ENCODE results near the gene HPF1.
A peak's percentile ranks its signal among the peaks of the same experiment; 100 is the strongest.
"Not testable (repeated sequence)": the region's sequence is repeated elsewhere in the genome, so short reads cannot be mapped to it uniquely, and the experiment has no call there.

The HPF1 gene

DNA sequence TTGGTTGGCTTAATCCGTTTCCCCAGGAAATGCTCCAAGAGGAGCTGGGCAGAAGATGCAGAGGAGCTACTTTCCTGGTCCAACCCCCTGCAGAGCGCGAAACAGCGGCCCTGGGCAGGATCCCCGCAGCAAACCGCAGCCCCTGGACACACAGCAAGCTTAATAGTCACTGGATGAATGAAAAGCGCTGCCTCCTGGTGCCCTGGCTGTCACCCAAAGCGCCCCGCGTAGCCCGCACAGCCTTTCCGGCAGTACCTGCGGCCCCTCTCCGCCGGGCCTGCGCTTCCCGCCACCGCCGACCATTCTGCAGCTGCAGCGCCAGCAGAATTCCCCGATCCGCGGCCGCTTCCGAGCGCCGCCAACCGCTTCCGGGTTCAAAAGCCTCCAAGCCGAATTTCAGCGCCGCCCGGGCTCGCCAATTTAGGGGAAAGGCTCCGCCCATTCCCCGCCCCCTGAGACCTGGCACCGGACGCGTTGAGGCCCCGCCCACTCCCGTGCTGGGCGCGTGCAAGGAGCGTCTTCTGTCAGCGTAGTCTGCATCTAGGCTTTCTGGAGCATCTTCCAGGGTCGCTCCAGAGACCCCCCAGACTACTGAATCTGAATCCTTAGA is at the start of gene HPF1:
Gene HPF1 (minus strand): TSS at position 370 of the 610 bp plus-strand sequence. CDS start 67 bp downstream, at position 303.
- DNase-seq, result peak; percentile 95

DNA sequence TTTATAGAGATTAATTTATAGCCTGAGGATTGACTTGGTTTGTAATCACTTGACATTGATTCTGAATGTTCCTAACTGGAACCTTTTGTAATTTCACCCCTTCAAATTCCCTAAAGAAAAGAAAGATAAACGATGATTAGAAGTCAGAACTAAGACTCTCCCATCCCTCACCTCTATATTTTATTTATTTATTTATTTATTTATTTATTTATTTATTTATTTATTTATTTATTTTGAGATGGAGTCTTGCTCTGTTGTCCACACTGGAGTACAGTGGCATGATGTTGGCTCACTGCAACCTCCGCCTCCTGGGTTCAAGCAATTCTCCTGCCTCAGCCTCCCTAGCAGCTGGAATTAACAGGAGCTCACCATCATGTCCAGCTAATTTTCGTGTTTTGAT is 49.0 kb upstream of the HPF1 start:
- not testable (repeated sequence) for DNase-seq

GRCh38 chr4:169803413-169803812 is 45.7 kb upstream of the HPF1 start:
- no peak for DNase-seq

- no peak for DNase-seq
These were observed 45.1 kb upstream of the HPF1 start for GRCh38 chr4:169802873-169803272.

GRCh38 chr4:169800541-169800940 is 42.8 kb upstream of the HPF1 start:
- no peak for DNase-seq

DNA sequence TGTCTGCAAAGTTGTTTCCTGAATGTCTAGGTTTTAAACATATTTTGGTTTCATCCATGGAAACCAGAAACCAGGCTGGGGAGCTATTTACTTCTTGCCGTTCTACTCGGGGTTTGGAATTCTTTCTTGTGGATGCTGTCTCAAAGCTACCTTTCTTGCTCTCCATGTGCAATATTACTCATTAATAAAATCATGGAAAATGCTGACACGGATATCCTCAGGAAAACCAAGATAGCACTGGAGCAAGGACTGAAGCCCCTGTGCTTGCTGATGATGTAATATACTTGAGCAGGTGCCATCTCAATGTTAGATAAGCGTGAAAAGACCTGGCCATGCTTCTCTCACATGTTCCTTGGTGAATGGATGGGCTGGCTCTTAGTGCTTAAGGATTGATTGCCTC is 41.5 kb upstream of the HPF1 start:
- no peak for DNase-seq

DNA sequence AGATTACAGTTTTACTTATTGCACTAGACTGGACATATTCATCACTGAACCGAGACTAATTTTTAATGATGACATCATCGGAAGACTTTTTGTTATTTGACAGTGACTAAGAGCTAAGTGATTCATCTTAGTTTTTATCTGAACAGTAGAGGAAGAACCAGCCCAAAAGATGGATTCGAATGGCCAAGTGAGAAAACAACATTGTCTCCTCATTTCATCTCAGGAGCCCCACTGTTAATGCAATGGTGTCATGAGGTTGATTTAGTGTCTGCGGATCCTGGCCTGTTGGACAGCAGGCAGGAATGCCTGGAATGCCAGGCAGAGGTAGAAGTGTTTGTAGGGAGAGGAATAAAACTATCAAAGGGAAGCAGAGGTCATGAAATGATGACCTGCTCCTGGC is 37.8 kb upstream of the HPF1 start:
- no peak for DNase-seq

DNA sequence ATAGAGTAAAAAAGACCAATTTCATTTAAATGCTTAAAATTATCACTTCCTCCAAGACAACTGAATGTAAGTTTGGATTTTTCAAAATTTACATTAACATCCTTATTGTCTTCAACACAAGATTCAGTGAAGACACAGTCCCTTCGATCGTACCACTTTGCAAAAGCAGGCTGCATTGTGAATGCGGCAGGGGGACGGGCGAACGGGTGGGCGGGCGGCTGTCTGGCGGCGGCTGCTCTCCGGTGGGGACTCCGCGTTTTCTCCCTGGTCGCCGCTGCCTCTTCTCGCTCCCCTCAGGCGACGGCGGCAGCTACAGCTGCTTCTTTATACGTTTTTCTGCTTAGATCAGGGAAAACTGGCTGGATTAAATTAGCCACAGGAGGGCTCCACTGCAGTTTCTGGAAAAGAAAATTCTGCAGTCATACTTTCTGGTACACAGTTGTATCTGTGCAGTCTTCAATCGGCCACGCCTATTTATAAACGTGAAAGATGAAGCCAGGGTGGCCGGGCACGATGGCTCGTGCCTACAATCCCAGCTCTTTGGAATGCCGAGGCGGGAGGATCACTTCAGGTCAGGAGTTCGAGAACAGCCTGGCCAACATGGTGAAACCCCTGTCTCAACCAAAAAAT is 33.9 kb upstream of the HPF1 start:
- DNase-seq, result no peak

- no peak for DNase-seq
These were observed 33.3 kb upstream of the HPF1 start for GRCh38 chr4:169791062-169791461.

DNA sequence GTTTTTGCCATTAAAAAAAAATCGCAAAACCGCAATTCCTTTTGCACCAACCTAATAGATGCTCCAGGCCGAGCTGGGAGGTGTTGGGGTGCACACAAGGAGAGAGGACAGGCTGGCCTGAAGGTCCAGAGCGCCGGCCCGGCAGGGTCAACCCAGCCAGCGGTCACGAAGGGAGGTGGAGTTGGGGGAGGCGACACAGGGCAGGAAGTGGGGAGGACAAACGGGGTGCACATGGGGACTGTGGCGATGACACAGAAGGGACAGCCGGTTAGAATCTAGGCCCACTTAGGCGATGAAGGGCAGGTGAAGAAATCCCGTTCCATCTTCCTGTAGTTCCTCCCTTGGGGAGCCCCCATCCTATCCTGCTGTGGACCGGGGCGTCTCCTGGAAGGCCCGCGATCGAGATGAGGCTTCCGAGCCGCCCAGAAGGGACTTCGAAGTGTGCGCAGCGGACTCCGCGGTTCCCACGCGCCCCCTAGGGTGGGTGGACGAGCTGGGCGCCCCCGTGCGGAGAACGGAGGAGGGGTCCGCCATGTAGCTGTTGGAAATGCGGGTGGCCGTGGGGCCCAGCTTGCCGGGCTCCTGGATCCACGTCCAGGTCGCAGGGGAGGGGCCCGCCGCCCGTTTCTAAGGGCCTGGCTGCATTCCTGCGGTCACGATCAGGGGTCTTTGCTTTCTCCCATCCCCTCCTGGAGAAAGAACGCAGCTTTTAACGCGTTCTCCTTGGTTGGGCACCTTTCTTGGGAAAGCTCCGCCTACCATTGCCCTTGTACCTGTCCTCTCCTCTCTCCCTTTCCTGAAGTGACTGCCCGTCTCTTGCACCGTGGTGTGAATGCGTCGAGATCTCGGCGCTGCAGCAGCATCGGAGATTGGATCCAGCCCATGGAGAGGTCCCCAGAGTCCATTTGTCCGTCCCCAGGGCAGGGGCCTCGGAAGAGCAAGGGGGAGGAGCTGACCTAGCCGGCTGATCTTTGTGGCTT is 17.0 kb upstream of the HPF1 start:
- DNase-seq, result peak; percentile 5

DNA sequence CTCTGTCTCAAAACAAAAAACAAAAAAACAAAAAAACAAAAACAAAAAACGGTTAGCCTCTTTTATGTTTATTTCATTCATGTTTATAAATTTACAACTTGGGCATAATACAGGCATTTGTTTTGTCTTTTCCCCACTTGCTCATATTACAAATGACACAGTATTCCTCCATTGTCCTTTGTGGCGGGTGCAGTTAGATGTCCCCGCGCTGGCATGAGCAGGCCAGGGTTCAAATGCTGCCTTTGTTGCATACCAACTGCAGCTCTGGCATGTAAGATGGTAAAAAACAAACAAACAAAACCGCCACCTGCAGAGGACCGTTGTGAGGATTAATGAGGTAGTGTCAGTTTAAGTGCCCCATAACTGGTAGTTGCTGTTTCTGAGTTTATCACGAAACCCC is 16.1 kb upstream of the HPF1 start:
- DNase-seq, result no peak

GRCh38 chr4:169771556-169772080 is 13.9 kb upstream of the HPF1 start:
- not testable (repeated sequence) for DNase-seq

DNA sequence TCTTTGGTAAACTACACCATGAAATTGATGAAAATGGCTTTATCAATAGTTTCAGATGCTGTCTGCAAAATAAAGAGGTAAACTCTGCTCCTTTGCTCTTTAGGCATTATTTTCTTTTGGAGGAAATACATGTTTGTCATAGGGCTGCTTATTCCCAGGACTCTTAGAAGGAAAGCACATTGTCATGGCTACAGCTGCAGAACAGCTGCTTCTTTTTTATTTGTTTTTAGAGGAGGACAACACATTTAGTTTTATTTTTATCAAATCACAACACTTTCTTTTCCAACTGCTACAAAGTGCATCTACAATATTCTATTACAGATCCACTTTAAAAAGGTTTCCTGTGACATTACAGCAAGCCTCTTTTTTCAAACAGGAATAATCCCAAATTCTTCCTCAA is 12.7 kb upstream of the HPF1 start:
- no peak for DNase-seq

DNA sequence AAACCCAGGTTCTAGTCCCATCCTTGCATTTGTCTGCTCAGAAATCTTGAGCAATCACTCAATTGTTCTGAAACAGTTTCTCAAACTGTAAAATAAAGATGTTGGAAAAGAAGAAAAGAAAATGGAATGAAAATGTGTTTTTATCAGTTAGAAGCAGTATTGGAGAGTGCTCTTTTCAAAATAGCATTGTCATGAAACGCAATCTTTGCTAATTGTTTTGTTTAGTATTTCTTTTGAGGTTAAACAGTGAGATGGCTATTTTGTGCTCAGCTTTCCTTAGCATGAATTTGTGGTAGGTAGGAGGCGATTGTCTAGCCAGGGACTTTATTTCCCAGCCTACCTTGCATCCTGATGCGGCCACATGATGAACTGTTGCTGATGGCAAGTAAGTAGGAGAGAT is 10.6 kb upstream of the HPF1 start:
- DNase-seq, result no peak

GRCh38 chr4:169766741-169767140 is 9.0 kb upstream of the HPF1 start:
- no peak for DNase-seq

DNA sequence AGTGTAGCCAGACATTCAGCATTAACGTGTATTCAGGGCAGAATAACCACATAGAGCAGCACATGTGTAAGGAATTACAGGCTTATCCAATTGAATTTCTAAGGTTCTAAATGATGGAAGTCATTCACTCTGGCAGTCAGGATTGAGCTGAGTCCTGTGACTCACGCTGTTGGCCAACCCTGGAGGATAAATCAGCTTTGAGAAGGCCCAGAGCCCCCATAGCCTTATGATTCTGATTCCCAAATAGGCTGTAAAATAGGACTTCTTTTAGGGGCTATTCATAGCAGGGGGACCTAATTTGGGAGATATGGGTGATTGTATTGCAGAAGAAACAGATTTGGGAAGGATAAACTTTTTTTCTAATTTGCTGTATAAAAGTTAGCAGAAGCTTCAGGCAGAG is 8.1 kb upstream of the HPF1 start:
- no peak for DNase-seq

DNA sequence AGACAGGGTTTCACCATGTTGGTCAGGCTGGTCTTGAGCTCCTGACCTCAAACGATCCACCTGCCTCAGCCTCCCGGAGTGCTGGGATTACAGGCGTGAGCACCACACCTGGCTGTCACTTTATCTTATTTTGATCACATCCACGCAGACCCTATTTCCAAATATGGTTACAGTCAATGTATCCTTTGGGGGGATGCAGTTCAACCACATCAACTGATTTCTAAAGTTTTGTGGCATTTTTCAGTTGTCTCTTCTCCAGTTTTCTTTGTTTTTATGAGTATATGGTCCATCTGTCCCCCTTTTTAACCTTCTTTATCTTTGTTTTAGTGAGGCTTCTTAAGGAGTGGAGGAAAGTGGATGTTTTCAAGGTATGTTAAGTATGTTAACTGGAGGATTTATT is 4.1 kb upstream of the HPF1 start:
- DNase-seq, result no peak

DNA sequence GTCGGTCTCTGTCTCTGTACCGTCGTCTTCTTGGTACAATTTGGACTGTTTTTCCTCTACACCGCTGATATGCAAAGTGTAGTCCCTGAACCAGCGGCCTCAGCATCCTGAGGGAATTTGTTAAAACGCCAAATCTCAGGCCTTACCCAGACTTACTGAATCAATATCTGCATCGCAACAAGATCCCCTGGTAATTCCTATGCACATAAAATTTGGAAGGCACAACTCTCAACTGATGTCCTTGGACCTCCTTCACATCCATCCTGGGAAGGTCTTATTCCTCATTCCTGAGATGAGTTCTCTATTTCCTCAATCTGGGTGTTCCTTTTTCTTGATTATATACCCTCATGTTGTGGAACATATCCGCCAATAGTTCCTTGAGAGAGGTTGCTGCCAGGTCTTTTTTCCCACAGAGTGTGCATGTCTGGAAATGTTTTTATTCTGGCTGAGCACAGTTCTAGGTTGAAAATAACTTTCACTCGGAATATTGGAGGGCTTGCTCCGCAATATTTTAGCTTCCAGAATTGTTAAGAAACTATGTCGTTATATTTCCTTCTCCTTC is 738 bp upstream of the HPF1 start:
- no peak for DNase-seq

DNA sequence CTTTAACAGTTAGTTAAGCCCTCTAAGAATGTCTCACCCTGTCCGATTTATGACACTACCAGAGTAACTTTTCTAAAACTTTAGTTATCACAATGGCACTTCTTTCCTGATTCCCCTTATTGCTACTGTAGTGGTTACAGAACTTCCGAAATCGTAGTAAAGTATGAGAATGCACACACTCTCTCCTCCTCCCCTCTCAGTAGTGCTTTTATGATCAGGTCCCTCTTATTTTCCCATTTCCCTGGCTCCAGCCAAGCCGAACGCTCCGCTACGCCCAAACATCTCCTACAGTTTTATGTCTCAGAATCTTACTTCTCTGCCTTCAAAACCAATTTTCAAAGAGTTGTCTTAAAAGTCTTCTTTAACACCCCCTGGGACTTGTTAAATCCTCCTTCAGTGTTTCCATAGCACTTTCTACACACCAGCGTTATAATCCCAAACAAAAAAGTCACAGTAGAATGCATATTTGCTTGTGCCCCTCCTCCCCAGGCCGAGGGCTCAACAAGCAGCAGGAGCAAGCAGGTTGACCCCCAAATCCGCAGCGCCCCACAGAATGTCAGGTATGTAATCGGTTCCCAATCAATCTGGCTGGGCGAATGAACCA is 671 bp downstream of the HPF1 start:
- no peak for DNase-seq

- DNase-seq, result no peak
These were observed 12.5 kb downstream of the HPF1 start for GRCh38 chr4:169745291-169745690.

- no peak for DNase-seq
These were observed 13.1 kb downstream of the HPF1 start for GRCh38 chr4:169744601-169745000.

GRCh38 chr4:169741569-169741968 is 16.2 kb downstream of the HPF1 start:
- DNase-seq, result no peak

DNA sequence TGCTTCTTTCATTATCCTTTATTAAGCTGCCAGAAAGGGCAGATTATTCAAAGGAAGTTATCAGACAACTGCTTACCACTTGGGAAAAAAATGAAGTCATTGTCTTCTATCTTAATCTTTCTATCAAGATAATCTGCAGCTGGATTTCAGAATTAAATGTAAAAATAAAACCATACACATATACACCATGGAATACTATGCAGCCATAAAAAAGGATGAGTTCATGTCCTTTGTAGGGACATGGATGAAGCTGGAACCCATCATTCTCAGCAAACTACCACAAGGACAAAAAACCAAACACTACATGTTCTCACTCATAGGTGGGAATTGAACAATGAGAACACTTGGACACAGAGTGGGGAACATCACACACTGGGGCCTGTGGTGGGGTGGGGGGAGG is 19.1 kb downstream of the HPF1 start:
- not testable (repeated sequence) for DNase-seq

All from stimulated activated CD4-positive, alpha-beta T cell treated with anti-CD3 and anti-CD28 coated beads, Interleukin-4, amount 100 ng/mL, for 24 hours (primary cell).